GM20431 (cell line): Measurements from ENCODE around the gene CAMKK2.

Source experiments
- in situ Hi-C: fragments of 300-500 bp; cut with MseI, MboI; formaldehyde crosslinking; loops from one replicate; pipeline ENCODE4 v1.15.0; 2020; ENCODE audit warnings: low sequenced_read_pairs; ENCODE audit not compliant: unreplicated experiment

The CAMKK2 gene

DNA sequence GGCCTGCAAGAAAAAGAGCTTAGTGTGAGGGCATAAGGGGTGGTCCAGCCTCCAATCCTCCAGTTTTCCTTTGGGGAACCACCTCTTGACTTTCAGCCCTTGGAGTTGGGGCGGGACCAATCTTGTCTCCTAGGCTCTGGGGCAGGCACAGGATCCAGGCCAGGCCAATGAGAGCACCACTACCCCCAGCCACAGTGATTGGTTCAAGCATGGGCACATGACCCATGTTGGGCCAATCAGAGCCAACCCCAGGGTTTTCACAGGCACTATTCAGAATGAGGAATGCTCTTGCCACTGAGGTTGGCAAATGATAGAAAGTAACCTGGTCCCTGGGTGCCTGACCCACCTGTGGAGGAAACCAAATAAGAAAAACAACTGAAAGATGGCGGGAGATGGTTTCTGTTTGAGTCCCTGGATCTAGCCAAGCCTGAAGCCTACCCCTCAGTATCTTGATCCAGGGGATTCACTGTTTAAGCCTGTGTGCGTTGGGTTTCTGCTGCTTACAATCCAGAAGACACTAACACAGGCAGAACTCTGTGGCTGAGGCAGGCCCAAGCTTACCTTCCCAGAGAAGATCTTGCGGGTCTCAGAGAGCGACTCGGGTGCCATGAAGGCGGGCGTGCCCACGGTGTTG lies 43.7 kb downstream of the CAMKK2 start:
- in situ Hi-C loops, result no loop called here

DNA sequence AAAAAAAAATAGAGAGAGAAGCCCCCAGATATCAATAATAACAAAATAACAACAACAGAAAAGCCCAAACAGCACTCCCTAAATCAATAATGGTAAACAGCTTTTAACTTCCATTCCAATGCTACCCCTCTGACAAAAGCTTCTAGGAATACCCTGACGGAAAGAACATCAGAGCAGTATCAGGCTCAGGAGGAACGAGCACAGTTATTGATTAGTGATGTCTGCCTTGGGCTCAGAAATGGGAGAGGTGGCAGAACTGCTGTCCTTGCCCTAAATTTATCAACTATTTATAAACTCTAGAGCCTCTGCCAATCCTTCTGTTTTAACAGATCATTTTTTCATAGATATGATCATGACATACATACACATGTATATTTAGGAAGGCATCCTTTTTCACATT lies 44.7 kb downstream of the CAMKK2 start:
- in situ Hi-C loops, result no loop called here

DNA sequence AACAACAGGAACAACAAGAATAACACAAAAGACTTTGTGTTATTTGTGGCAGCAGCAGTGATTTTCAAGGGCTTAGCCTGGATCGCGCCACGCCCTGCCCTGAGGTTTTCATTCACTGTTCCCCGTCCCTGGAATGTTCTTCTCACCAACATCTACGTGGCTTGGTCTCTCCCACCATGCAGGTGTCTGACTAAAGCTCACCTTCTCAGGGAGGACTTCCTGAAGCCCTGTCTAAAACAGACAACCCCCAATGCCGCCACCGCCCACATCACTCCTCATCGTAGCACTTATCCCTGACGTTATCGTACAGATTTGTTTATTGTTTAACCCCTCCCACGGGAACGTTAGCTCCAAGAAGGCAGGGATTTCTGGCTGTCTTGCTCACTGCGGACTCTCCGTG lies 46.1 kb downstream of the CAMKK2 start:
- in situ Hi-C loops, result no loop called here

DNA sequence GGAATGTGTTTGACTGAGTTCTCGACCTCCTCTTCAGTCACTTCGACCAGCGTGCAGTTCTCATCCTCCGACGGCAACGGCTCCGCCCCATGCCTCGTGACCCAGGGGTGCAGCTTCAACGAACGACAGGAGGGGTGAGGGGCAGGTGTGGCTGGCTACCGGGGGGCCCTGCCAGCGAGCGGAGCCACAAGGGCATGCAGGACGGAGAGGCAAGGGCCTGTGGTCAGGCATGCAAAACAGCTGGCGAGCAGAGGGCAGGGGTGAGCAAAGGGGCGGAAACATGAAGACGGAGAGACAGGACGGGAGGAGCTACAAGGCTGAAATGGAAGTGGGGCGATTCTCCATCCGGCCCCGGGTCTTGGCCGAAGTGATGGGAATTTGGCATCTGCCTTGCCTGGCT lies 47.9 kb downstream of the CAMKK2 start:
- in situ Hi-C loops, result no loop called here

DNA sequence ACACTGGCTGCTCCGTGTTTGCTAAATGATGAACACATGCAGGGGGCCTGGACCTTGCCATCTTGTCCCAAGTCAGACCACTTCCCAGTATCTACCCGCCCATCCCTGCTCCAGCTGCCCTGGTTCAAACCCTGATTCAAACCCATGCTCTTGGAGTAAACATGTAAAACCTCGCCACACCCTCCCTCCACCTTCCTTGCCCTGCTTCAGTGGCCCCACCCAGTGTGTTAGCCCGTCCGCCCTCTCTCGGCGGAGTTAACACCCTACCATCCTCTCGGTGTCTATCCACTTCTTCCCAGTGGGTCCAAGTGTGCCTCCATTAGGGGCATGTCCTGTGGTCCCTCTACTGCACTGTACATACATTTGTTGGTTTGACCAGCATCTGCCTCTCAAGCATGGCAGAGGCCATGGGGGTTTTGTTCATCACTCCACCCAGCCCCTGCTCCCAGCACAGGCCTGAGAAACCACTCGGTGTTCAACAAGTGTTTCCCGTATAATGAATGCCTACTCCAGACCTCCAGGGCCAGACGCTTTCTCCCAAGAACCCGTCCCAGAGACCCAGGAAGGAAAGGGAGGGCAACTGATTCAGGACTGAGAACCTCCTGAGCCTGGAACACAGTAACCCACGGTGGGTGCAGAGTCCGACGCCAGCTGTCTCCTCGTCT lies 49.5 kb downstream of the CAMKK2 start:
- in situ Hi-C loops, result no loop called here

DNA sequence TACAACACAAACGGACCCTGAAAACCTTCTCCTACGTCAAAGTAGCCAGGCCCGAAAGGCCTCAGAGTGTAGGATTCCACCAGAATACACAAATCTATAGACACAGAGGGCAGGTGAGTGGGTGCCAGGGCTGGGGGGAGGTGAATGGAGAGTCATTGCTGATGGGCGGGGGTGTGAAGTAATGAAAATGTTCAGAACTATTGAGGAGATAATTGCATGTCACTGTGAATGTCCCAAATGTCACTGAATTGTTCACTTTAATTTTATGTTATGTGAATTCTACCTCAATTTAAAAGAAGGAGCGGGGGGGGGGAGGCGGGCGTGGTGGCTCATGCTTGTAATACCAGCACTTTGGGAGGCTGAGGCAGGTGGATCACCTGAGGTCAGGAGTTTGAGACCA lies 50.6 kb downstream of the CAMKK2 start:
- in situ Hi-C loops, result no loop called here

DNA sequence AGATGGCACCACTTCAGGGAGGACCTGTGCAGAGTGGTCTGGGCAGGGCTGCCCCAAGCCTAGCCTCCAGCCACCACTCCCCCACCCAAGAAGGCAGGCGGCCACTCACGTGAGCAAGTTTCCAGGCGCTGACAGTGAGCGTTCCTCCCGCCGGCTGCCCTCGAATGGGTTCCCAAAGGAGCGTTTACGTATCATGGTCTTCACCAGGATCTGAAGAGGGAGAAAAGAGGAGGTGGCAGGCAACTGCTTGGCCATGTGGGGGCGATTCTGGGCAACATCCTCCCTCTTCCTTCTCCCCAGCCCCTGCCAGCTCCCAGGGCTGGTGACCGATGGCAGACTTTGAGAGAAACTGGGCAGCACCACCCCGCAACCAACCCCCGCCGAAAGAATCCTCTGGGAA lies 51.5 kb downstream of the CAMKK2 start:
- in situ Hi-C loops, result no loop called here

DNA sequence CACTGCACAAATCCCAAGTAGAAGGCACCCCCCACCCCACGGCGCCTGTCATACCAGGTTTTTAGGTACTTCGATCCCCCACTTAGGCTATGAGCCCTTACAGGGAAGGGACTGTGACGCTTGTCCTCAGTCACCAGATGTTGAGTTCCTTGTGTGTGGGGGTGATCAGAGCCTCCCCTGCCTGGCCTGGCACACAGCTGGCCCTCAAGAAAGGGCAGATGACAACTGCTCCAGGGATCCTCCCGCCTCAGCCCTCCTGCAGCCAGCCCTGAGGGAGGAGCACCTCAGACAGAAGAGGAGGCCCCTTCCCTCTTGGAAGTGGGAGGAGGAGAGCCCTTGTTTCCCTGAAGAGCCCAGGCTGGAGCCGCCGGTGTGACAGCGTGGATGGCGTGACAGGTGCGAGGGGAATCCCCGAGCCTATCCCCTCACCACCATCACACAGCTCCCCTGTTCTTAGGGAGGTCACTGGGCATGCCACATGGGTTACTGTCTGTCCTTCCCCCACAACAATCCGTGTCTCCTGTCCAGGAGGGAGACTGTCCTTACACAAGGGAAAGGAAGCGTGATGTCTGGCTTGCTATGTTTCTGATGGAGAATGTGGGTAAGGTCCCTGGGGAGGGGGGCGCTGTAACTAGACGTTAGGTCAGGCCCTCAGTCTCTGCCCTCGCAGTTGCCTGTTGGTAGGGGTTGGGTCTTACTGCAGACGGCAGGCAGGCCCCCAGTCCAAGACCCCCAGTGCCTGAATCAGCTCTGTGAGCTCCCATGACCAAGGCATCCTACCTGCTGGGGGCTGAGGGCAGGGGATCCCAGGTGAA lies 55.1 kb downstream of the CAMKK2 start:
- in situ Hi-C loops, result no loop called here

DNA sequence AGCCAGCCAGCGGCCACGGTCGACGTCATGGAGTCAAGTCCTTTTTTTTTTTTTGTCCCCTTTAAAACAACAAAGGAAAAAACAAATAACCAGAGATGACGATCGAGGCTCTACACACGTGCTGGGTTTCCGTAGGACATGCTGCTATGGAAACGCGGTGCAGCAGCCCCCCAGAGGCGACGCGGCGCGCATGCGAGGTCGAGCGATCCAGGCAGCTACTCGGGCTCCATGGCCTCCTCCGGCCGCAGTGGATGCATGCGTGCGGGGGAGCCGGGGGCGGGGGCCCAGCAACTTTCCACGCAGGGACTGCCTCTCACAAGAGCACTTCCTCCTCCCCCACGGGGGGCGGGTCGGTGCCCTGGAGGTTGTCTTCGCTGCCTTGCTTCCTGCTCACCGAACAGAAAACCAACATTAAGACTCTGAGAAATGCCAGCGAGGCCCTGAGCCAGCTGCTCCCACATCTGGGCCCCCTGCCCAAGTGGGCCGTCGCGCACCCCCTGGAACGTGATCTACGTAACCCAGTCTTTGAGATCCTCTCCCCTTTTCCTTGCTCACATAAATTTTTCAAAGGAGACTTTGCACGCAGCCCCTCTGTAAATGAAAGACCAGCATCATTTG lies 55.9 kb downstream of the CAMKK2 start:
- in situ Hi-C loops, result no loop called here

DNA sequence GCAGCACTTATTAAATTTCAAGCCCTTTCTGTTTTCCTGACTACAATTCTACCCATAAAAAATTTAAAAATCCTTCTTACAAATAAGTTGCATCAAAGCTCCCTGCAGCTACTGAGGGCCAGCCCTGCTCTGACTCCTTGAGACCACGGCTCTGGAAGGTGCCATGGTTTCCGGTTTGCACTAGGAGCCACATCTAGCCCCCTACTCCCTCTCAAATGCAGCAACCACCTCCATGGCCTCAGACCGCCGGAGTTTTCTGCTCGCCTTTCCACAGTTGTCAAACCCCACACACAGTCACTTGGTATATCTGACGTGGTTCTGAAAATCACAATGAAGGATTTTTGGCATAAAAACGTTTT lies 56.5 kb downstream of the CAMKK2 start:
- in situ Hi-C loops, result no loop called here

DNA sequence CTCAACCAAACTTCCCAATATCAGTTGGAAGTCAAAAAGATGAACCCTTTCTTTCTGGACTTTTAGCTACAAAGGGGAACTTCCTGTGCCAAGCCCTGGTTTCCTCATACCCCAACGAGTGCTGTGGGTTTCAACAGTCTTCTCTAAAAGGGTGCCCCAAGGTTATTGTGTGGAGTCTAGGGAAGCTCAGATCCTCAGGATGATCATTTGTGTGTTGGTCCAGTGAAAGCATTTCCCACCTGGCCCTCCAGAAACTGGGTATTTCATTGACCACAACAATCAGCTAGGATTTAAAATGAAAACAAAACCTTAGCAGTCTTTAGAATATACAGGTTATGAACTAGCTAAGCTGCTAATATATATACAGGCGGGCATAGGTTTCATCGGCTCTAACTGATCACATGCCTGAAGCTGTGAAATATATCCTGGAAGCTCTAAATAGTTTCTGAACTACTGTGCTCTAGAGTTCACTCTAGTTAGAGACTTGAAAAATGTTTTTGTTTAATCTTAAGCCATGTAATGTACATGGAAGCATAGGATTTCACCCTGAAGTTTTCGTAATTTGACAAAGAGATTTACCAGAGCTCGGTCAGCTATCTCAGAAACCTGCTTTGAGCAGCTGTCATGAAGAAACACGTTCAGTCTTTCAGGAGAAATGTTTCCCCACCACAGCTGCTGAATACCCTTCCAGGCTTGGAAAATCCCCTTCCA lies 57.0 kb downstream of the CAMKK2 start:
- in situ Hi-C loops, result no loop called here

DNA sequence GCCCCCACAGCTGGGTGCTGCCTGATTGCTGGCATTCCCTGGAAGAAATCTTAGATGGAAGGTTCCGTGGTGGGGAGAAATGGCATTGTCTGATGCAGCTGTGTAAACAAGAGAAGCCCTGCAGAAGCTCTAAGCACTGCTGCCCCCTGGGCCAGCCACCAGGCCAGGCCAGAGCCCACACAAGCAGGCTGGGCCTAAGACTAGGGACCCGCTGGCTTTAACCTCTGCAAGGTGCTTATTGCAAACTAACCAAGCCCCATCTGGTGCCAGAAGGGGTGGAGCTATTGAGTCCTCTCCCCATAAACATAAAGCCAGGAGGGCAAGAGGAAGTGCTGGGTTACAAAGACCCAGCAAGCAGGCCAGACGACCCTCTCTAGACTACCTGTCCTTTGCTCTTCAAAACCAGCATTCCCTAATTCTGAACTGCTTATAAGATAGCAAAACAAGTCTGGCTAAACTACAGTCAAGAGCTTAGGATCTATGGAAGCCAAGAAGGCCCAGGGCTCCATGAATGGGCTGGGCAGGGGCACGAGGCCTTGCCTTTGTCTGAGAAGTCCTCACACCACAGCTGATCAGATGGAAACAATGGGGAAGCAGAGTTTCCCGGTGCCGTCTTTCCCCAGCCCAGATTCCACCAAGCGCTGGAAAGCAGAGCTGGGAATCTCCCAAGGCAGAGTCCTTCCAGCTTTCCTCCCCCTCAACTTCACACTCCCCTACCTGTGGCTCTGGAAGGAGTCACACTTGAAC lies 57.7 kb downstream of the CAMKK2 start:
- in situ Hi-C loops, result no loop called here

DNA sequence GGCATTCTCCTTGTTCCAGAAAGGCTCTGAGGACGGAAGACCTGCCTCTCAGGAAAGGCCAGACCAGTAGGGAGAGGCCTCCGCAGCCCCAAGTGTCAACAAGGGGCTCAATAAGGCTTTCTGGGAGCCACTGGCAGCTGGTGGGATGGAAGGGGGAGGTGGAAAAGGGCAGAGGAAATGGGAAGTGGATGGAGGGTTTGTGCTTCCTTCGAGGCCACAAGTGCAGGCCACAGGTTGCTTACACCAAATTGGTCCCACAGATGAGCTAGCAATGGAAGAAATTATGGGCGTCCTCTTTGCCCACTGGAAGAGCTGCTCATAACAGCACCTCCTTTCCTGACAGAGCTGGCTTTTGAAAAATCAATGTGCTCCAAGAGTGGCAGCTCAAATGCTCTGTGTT lies 58.4 kb downstream of the CAMKK2 start:
- in situ Hi-C loops, result no loop called here

DNA sequence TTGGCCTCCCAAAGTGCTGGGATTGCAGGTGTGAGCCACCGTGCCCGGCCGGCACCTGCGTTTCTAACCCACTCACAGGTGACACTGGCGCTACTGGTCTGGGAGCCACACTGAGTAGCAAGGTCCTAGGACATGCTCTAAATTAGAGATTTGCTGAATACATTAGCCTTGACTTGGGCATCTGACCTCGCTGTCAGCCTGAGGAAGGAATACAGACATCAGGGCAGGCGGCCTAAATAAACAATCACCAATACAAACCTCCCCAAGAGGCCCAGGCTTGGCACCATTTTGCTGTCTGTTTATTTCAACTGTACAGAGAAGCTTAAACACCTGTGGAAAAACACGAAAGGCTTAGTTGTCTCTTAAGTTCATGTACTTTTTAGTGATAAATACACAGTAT lies 59.1 kb downstream of the CAMKK2 start:
- in situ Hi-C loops, result no loop called here

DNA sequence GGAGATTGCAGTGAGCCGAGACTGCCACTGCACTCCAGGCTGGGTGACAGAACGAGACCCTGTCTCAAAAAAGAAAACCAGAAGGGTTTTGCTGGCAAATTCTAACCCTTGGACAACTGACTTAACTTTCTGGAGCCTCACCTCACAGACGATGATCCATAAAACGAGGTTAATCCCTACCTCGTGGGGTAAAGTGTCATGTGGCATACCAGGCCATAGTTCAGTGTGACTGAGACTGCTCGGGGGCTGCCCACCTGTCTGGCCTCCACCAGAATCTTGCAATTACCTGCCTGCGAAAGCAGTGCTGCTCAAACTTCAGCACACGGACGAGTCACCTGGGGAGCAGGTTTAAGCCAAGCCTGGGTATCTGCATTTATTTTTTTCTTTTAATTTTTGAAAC lies 59.7 kb downstream of the CAMKK2 start:
- in situ Hi-C loops, result no loop called here

DNA sequence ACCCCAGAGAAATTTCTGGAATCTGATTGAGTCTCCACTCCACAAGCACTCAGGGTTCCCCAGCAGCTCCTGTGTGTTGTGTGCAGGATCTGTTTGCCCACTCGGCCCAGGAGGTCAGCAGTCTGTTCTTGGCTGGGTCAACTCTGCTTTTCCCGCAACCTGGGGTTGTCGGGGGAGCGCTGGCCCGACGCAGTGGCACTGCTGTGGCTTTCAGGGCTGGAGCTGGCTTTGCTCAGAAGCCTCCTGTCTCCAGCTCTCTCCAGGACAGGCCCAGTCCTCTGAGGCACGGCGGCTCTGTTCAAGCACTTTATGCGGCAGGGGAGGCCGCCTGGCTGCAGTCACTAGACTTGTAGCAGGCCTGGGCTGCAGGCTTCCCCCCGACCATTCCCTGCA lies 62.9 kb downstream of the CAMKK2 start:
- in situ Hi-C loops, result no loop called here

DNA sequence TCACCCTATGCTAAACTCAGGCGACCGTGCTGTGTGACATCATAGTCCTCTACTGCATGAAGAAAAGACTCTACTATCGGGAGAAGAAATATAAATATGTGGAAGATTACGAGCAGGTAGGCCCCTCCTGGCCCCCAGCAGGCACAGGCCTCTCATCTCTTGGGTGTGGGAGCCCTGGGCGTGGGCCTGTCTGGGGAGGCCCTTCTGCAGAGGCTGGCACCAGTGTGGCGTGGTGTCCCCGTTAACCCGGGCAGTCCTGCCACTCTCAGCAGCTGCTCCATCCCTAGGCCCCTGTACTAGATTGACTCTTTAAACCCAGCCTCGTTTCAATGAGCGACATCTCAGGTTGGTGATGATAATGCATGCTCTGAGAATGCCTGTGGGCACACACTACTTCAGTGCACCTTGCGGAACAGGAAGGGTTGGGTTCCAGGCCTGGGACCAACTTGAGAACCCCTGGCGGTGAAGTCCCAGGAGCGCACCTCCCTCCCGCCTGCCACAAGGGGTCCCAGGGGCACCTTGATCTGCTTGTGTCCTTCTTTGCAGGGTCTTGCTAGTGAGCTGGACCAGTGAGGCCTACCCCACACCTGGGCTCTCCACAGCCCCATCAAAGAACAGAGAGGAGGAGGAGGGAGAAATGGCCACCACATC lies 63.4 kb downstream of the CAMKK2 start:
- in situ Hi-C loops, result no loop called here

DNA sequence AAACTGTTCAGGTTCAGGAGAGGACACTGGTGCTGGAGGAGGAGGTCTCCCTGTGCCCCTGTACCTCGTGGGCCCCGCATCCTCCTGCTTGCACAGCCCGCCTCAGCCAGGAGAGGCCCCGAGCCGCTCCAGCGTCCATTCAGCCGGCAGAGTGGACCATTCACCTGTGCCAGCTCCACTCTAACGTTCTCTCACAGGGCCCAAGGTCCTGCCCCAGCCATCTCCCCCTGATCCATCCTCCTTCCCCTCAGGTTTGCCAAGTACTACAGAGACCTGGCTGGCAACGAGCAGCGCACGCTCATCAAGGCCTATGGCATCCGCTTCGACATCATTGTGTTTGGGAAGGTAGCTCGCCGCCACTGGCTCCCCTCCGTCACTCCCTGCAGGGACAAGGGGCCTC lies 64.3 kb downstream of the CAMKK2 start:
- in situ Hi-C loops, result no loop called here

DNA sequence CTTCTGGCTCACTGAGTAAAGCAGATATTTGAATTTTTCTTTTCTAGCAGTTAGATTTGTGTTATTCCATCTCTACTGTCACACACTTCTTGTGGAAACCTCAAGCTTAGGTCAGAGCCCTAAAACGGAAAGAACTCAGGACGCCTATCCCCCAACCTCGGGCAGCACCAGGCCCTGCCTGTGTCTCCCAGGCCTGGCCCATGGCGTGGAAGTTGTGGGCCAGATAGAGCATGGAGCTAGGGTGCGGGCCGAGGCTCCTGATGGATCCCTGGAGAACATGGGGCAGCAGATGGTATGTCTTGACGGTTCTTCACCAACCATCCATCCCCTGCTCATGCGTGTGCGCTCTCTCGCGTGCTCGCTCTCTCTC lies 66.0 kb downstream of the CAMKK2 start:
- in situ Hi-C loops, result no loop called here
